Thyroid gland (tissue), 4 donors: ENCODE measurements around the gene NCS1.

Source experiments
- CTCF ChIP-seq, 6 experiments: fragments of 200-600 bp in 3 of 6; fragments of 450-650 bp in 3 of 6; sonication (generic) in 3 of 6; IDR thresholded peaks; one replicate each; pipeline ENCODE4 v1.5.1; 2016 to 2019; ENCODE audit warnings: antibody characterized with exemption in 6 of 6, mild to moderate bottlenecking in 2 of 6, inconsistent platforms in 1 of 6, moderate library complexity in 1 of 6
- POLR2A ChIP-seq, 2 donors: fragments of 450-650 bp; IDR thresholded peaks; one replicate each; pipeline ENCODE4 v1.6.1; 2017; ENCODE audit warnings: antibody characterized with exemption in 2 of 2, mild to moderate bottlenecking in 2 of 2, moderate library complexity in 1 of 2

- TF ChIP-seq POLR2A (IDR thresholded peaks at IDR 0.05) (no peak), CTCF (IDR thresholded peaks at IDR 0.05) (no peak)
Observed at GRCh38 chr9:130194378-130194932, 22.3 kb downstream of the NCS1 start.
